WERI-Rb-1 (cell line): ENCODE measurements around the gene AFG3L2.

Source experiments
- DNase-seq: peaks from one replicate; pipeline ENCODE4 v3.0.0-alpha.2; 2020
- H3K27ac ChIP-seq: fragments of 250-450 bp; sonication (Bioruptor Pico); 2 replicates; pipeline ENCODE4 v1.5.1; 2020; ENCODE audit warnings: mild to moderate bottlenecking, moderate library complexity
- H3K27me3 ChIP-seq: fragments of 250-450 bp; sonication (Bioruptor Pico); 2 replicates; pipeline ENCODE4 v1.5.1; 2021; ENCODE audit warnings: mild to moderate bottlenecking, low read depth, moderate library complexity; ENCODE audit not compliant: insufficient read depth, severe bottlenecking
- H3K36me3 ChIP-seq: fragments of 250-450 bp; sonication (Bioruptor Pico); 2 replicates; pipeline ENCODE4 v1.5.1; 2020; ENCODE audit warnings: mild to moderate bottlenecking, moderate library complexity
- H3K4me3 ChIP-seq: 2 replicates; pipeline ENCODE4 v1.5.1; 2011; ENCODE audit warnings: low read depth, mild to moderate bottlenecking, control low read depth, low read length
- H3K9me3 ChIP-seq: fragments of 250-450 bp; sonication (Bioruptor Pico); 2 replicates; pipeline ENCODE4 v1.5.1; 2021; ENCODE audit warnings: mild to moderate bottlenecking, moderate library complexity; ENCODE audit not compliant: severe bottlenecking
- CTCF ChIP-seq: IDR thresholded peaks from 2 replicates; pipeline ENCODE4 v1.5.1; 2011; ENCODE audit warnings: low read depth, mild to moderate bottlenecking, control low read depth, inconsistent platforms, low read length

Gene AFG3L2

GRCh38 chr18:12307701-12308385 lies 69.2 kb downstream of the AFG3L2 start, which contains the start of gene TUBB6:
TUBB6 (plus strand) TSS chr18:12308241; CDS start chr18:12308293, 52 bp downstream.
- no peak for TF ChIP-seq CTCF
- Histone ChIP-seq H3K27me3 (no peaks in the 10 kb centered on the region), H3K27ac (0 out of 2 replicates have a peak within 1 kb of the TSS, but pooled peaks have one; percentile 26), H3K4me3 (peak within 1 kb of the TSS; percentile 86), H3K9me3 (peaks cover 8% of the 10 kb centered on the region), H3K36me3 (peaks cover 22% of the 10 kb centered on the region)
- peak; percentile 64 for DNase-seq

DNA sequence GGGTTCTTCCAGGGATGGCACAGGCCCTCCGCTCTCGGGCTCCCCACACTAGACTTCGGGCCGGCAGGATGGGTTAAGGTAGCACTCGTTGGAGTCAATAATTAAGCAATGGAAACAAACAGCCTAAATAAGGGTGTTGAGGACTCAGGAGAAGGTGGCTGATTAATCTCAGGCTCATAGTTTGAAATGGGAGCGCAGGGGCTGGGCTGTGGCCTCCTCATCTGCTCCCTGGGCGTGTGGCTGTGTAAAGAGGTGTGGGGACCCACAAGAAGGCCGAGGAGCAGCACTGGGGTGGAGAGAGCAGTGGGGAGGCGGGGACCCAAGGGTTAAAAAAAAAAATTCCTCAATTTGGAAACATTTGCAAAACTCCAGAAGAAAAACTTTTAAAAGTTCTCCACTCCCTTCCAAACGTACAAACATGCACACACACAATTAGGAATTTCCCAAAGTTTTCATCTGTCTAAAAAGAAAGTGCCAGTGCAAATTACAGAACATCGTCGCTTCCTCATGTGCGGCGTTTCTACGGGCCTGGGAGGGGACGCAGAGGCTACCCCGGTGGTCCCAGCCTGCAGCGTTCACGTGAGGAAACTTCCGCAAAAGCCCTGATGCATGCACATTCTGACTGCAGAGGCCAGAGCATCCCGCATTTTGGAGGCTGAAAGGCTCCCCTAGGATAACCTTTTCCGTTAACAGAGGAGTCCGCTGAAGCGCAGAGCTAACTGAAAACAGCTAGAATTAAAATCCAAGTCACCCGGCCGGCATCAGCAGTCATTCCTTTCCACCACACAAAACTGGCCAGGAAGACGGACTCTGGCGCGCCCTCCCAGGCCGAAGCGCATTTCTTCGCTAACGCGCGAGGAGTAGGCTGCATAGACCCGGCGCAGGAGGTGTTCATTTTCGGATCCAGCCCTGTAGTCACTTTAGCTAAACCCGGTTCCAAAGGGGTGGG lies 70.0 kb downstream of the AFG3L2 start:
- TF ChIP-seq CTCF: no peak
- no peak for DNase-seq
- H3K9me3 ChIP-seq: peaks cover 2% of the 10 kb centered on the region
- peaks cover 17% of the 10 kb centered on the region for H3K36me3 ChIP-seq
- no peak overlapping the region for H3K27ac ChIP-seq
- no peak overlapping the region for H3K4me3 ChIP-seq
- no peaks in the 10 kb centered on the region for H3K27me3 ChIP-seq

- H3K36me3 ChIP-seq: peaks cover 7% of the 10 kb centered on the region
- H3K27me3 ChIP-seq: no peaks in the 10 kb centered on the region
- H3K4me3 ChIP-seq: no peak overlapping the region
- no peaks in the 10 kb centered on the region for H3K9me3 ChIP-seq
- TF ChIP-seq CTCF: no peak
- DNase-seq: no peak
- H3K27ac ChIP-seq: no peak overlapping the region
These were observed 70.9 kb downstream of the AFG3L2 start for GRCh38 chr18:12305930-12306629.

DNA sequence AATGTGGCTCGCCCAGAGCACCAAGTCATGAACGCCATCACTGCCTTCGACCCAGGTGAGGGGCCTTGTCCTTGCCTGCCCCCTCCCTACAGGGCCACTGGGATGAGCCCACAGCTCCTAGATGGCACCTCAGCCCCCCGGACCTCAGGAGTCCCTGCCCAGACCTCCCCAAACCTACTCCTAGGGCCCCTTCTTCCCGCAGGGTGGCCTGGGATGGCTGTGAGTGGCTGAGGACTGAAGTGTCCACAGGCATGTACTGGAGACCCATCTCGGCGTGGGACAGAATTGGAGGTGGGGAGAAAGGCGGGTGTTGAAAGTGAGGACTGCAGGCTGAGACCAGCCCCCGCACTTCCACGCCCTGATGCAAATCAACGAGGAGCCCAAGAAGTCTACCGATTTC lies 71.8 kb downstream of the AFG3L2 start:
- Histone ChIP-seq H3K4me3 (no peak overlapping the region), H3K9me3 (no peaks in the 10 kb centered on the region), H3K27ac (no peak overlapping the region), H3K36me3 (no peaks in the 10 kb centered on the region), H3K27me3 (no peaks in the 10 kb centered on the region)
- no peak for DNase-seq
- TF ChIP-seq CTCF: no peak

DNA sequence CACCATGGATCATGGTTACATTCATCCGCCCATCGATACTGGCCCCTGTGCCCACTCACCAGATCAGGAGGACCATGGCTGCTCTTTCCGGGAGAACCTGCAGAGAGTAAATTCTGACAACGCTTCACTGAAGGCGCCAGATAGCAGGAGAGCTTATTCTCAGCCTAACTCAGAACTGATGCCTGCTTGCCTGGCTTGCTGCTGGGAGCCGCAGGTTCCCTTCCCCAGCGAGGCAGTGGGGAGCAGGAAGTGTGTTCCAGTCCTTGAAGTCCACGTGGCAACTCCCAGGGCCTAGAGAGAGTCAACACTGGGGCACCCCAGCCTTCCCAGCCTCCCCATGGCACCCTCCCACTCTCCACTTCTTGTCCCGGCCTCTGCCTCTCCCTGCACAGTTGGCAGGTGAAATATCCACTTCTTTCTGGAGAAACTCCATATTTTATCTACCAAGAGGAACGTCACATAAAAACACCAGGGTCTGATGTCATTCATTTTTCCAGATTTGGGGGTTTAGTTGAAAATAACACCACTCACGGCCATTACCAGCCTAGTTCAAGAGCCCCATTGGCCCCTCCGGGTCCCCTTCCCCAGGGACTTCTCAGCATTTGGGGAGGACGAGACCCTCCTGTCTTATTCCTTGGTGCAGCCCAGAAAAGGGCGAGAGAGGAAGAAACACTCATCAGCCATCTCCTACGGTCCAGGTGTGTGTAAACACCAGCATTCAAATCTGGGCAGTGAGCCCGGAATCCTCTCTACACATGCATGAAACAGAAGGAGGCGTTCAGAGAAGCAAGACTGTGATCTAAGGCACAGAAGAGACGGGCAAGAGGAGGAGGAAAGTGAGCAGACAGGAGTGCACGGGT lies 72.4 kb downstream of the AFG3L2 start:
- Histone ChIP-seq H3K36me3 (no peaks in the 10 kb centered on the region), H3K27me3 (no peaks in the 10 kb centered on the region), H3K4me3 (no peak overlapping the region), H3K27ac (no peak overlapping the region), H3K9me3 (no peaks in the 10 kb centered on the region)
- no peak for TF ChIP-seq CTCF
- no peak for DNase-seq
